Muscle of leg (tissue), 11 donors: ENCODE data around the gene CCR7. TPM values are rescaled to one million over a fixed set of nuclear protein-coding genes. Genes with fewer than 3 reads are reported as not detected.
A peak's percentile ranks its signal among the peaks of the same experiment; 100 is the strongest.
"Not testable (repeated sequence)": the region's sequence is repeated elsewhere in the genome, so short reads cannot be mapped to it uniquely, and the experiment has no call there.

Experiments used
- DNase-seq: peaks from one replicate; pipeline ENCODE4 v3.0.0; 2013
- H3K27ac ChIP-seq: one replicate; pipeline ENCODE4 v1.5.1; 2013; ENCODE audit warnings: mild to moderate bottlenecking, low read length, control low read depth
- H3K27me3 ChIP-seq: one replicate; pipeline ENCODE4 v1.6.1; 2013; ENCODE audit warnings: low read length; ENCODE audit not compliant: control insufficient read depth, insufficient read depth
- H3K36me3 ChIP-seq: one replicate; pipeline ENCODE4 v1.6.1; 2013; ENCODE audit warnings: low read length; ENCODE audit not compliant: control insufficient read depth, insufficient read depth
- H3K4me1 ChIP-seq: one replicate; pipeline ENCODE4 v1.6.1; 2013; ENCODE audit warnings: low read length; ENCODE audit not compliant: control insufficient read depth, insufficient read depth
- H3K4me3 ChIP-seq: one replicate; pipeline ENCODE4 v1.5.1; 2013; ENCODE audit warnings: low read length, control low read depth
- H3K9me3 ChIP-seq: replicated peaks from 2 replicates; pipeline ENCODE4 v1.6.1; 2013; ENCODE audit warnings: low read depth, low read length; ENCODE audit not compliant: control insufficient read depth
- WGBS: methylation state at CpG from one replicate; pipeline ENCODE4 v1.1.5; 2013; ENCODE audit warnings: missing lambda C conversion rate; ENCODE audit not compliant: insufficient coverage; 5-methylcytosine and 5-hydroxymethylcytosine counted together
- polyA plus RNA-seq, 8 donors: library from polyadenylated mRNA; unstranded; fragments of 120-200 nt; gene quantifications; one replicate each; pipeline versions ENCODE4 v1.2.1 to v1.2.3, GENCODE V29; 2013; ENCODE audit warnings: inconsistent platforms in 1 of 8, low replicate concordance in 1 of 8; ENCODE audit not compliant: insufficient read length in 8 of 8, insufficient read depth in 1 of 8
- total RNA-seq: library from RNA; stranded (reverse); fragments of 120-200 nt; gene quantifications from one replicate; pipeline ENCODE4 v1.2.4, GENCODE V29; 2013

CCR7 gene
- total and polyA plus RNA-seq, 9 donors, result 0.09 to 0.35 (median 0.26) TPM

- no peaks in the 10 kb centered on the region for H3K36me3 ChIP-seq
- H3K27me3 ChIP-seq, result no peaks in the 10 kb centered on the region
- DNase-seq, result no peak
- peak overlapping the region; percentile 78 for H3K27ac ChIP-seq
- peaks cover 73% of the 10 kb centered on the region for H3K4me1 ChIP-seq
- WGBS, result 57% methylated on average over 7 of the region's 9 CpGs
- H3K9me3 ChIP-seq, result no peaks in the 10 kb centered on the region
- no peak overlapping the region for H3K4me3 ChIP-seq
Observed at GRCh38 chr17:40548982-40549685, 16.1 kb downstream of the CCR7 start.

DNA sequence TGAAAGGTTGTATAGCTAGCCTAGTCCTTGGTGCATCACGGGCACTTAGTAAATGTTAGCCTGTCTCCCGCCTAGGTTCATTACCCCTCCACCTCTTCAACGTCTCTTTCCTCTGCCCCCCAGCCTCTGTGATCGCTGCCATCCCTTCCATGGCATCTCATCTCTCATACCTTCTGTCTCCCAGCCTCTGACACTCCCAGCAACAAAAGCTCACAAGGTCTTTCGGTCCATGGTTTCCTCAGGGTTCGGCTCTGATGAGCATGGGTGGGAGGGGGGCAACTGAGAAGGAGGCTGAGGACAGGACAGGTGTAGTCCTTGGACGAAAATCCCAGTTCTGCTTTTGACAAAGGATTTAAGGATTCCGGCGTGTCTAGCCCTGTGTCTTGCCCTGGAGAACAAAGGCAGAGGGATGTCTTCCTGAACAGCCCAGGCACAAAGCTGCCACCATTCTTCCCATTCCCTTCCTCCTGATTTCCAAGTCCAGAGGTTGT lies 16.7 kb downstream of the CCR7 start:
- Histone ChIP-seq H3K27me3 (no peaks in the 10 kb centered on the region), H3K36me3 (no peaks in the 10 kb centered on the region), H3K27ac (peak overlapping the region; percentile 78), H3K4me3 (no peak overlapping the region), H3K9me3 (no peaks in the 10 kb centered on the region), H3K4me1 (peaks cover 73% of the 10 kb centered on the region)
- 84% methylated on average over 8 of the region's 9 CpGs for WGBS
- no peak for DNase-seq

GRCh38 chr17:40547785-40548478 lies 17.3 kb downstream of the CCR7 start:
- Histone ChIP-seq H3K4me3 (no peak overlapping the region), H3K27me3 (no peaks in the 10 kb centered on the region), H3K27ac (peak overlapping the region; percentile 62), H3K4me1 (peaks cover 73% of the 10 kb centered on the region), H3K9me3 (no peaks in the 10 kb centered on the region), H3K36me3 (no peaks in the 10 kb centered on the region)
- no peak for DNase-seq
- WGBS, result 100% methylated on average over 1 of the region's 2 CpGs

DNA sequence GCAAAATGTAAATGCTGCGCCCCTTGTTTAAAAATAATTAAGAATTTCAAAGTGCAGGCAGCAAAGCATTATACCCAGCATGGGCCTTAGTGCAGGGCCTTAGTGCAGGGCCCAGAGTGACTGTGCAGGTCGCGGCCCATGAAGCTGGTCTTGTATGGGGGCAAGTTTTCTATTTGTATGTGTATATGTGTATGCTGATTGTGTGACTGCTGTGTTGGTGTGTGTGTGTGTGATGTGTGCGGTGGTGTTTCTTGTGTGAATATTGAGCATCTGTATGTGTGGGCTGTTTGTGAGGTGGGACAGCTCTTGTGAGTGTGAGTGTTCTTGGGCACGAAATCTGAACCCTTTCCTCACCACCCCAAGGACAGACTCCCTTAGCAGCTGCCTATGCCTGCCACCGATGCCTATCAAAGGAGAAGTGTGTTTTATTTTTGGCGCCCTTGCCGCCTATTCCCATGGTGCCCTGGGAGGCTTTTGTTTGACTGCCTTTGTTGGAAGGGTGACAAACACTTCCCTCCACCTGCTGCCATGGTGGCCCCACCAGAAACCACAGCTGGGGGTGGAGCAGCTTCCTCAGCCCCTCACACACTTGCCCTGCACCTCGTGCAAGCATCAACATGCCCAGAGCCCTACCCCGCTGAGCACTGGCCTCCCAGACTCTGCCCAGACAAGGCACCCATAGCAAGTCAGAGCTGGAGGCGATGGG lies 18.0 kb downstream of the CCR7 start:
- no peaks in the 10 kb centered on the region for H3K27me3 ChIP-seq
- H3K4me3 ChIP-seq, result no peak overlapping the region
- peak overlapping the region; percentile 62 for H3K27ac ChIP-seq
- peaks cover 73% of the 10 kb centered on the region for H3K4me1 ChIP-seq
- 79% methylated on average over 4 of the region's 11 CpGs for WGBS
- peak; percentile 82 for DNase-seq
- no peaks in the 10 kb centered on the region for H3K36me3 ChIP-seq
- H3K9me3 ChIP-seq, result no peaks in the 10 kb centered on the region

GRCh38 chr17:40546497-40546896 lies 18.8 kb downstream of the CCR7 start:
- not testable (repeated sequence) for H3K27ac ChIP-seq, H3K27me3 ChIP-seq, H3K4me3 ChIP-seq, H3K36me3 ChIP-seq, DNase-seq, H3K9me3 ChIP-seq
- WGBS, result no CpG with 5 or more reads among the region's 4 CpGs
- H3K4me1 ChIP-seq, result peaks cover 73% of the 10 kb centered on the region

DNA sequence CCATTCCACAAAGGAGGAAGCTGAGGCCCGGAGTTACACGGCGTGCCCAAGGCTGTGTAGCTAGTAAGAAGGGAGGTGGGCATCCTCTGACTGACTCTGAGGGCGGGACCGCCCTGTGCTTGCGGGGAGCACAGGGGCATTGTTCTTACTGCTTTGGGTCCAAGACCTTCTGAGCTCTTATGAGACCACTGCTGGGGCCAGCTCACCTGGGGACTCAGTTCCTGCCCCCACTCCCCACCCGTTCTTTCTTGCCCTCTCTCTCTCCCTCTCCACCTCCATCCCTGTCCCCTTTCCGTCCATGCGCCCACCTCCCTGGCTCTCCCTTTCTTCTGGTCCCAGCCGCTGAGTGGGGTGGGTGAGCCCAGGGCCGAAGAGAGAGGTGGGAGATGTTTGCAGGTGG lies 19.6 kb downstream of the CCR7 start:
- H3K9me3 ChIP-seq, result no peaks in the 10 kb centered on the region
- H3K4me1 ChIP-seq, result peaks cover 74% of the 10 kb centered on the region
- no peak for DNase-seq
- H3K27ac ChIP-seq, result no peak overlapping the region
- no peaks in the 10 kb centered on the region for H3K36me3 ChIP-seq
- no peaks in the 10 kb centered on the region for H3K27me3 ChIP-seq
- no peak overlapping the region for H3K4me3 ChIP-seq
- 48% methylated on average over 4 of the region's 11 CpGs for WGBS

DNA sequence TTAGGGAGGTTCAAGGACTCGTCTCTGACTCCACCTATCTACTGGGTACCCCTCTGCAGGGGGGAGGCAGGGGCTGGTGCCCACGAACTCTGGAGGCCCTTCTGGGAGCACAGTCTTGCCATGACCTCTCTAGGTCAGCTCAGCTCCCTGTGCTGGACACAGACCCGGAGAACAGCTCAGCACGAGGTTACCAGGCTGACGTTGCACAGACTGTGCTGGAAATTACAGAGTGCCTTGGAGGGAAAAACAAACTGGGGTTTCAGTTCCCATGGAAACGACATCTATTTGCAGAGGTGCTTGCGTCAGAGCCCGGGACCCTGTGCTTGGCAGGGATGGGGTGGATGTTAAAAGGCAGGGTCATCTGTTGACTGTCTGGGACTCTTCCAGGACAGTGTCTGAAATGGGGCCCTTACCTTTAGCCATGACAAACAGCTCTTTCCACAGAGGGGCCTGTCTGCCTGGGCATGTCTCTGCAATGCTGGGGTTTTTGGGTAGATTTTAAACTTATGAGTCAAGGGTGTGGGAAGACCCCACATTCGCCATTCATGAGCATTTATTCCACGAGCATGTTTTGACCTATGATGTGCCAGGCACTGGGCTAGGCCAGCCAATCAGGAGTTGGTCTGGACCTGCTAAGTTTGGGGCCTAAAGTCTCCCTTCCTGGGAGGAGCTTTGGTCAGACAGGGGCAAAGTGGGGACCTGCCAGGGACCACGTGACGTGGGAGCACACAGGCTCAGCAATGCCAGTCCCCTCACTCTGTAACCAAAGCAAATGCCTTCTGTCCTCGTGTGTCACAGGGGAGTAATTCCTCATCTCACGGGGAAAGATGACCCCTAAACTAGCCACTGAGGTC lies 22.5 kb downstream of the CCR7 start:
- Histone ChIP-seq H3K27me3 (no peaks in the 10 kb centered on the region), H3K4me1 (peaks cover 73% of the 10 kb centered on the region), H3K27ac (peak overlapping the region; percentile 95), H3K9me3 (no peaks in the 10 kb centered on the region), H3K4me3 (no peak overlapping the region), H3K36me3 (no peaks in the 10 kb centered on the region)
- WGBS, result 4% methylated on average over 8 of the region's 14 CpGs
- peak; percentile 98 for DNase-seq

DNA sequence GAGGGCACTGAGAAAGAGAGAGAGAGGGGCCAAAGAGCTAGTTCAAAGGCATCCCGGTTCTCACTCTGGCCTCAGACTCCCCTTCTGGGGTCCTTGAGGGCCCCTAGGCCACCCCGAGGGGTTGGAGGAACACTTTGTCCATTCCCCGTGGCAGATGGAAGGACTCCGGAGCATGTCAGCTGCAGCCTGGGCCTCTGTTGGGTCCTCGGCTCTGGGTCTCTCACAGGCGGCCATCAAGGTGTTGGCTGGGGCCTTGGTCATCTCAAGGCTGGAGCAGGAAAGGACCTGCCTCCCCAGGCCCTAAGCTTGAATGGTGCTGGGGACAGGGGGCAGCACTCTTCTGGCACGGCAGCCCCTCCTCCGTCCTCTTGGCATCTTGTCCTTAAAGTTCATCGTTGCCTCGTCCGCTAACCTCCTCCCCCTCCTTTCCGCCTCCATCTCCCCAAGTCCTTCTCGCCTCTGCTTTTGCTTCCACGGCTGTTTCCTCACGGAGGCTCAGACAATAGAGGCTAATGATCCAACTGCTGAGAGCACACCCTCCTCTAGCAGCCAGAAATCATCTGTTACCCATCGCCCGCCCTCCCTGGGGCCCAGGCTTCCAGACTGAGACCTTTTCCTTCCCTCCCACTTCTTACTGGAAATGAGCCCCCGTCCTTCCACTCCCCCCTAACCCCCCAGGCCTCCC lies 23.3 kb downstream of the CCR7 start:
- DNase-seq, result peak; percentile 94

DNA sequence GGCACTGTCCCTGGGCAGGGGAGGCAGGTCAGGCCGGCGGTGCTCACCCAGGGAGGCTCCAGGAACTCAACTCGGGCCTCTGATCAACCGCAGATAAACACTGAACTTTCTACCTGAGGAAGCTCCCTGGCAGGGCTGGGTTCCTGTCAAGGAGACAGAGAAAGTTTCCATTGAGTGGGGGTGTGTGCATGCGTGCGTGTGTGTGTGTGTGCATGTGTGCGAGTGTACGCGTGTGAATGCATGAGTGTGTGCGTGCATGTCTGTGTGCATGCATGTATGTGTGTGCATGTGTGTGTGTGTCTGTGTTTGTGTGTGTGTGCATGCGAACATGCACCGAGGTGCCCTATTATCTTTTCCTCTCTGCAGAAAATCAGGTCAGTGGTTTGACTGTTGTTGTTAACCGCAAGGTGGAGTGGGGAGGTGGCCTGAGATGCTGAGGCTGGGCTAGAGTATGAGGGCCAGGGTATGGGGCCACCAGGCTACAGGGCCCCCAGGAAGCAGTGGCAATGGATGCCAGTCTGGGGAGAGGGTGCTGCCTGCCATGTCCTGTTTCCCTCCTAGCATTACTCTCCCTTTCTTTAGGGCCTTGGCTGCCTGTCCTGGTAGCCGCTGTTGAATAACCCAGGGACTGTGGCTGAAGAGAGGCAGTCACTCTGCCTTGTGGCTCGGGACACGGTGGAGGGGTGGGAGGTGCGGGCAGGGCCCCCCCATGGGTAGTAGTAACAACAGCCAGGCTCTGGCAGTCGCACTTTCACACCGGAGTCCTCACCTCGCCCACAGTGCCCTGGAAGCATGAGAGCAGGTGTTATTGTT lies 24.0 kb downstream of the CCR7 start:
- H3K27ac ChIP-seq, result peak overlapping the region; percentile 95
- H3K27me3 ChIP-seq, result no peaks in the 10 kb centered on the region
- no peak overlapping the region for H3K4me3 ChIP-seq
- no peaks in the 10 kb centered on the region for H3K36me3 ChIP-seq
- H3K9me3 ChIP-seq, result no peaks in the 10 kb centered on the region
- H3K4me1 ChIP-seq, result peaks cover 73% of the 10 kb centered on the region
- no peak for DNase-seq
- 84% methylated on average over 16 of the region's 20 CpGs for WGBS

More for the DNA sequence above, 23.3 kb downstream of the CCR7 start:
- no peaks in the 10 kb centered on the region for H3K36me3 ChIP-seq
- peak overlapping the region; percentile 95 for H3K27ac ChIP-seq
- H3K4me1 ChIP-seq, result peaks cover 68% of the 10 kb centered on the region
- 20% methylated on average over 15 of the region's 18 CpGs for WGBS
- H3K9me3 ChIP-seq, result no peaks in the 10 kb centered on the region
- no peak overlapping the region for H3K4me3 ChIP-seq
- H3K27me3 ChIP-seq, result no peaks in the 10 kb centered on the region
